HG02642 (cell line): ENCODE measurements around the gene PTPRK.
"Not testable (repeated sequence)": the region's sequence is repeated elsewhere in the genome, so short reads cannot be mapped to it uniquely, and the experiment has no call there.

Source experiments
- ATAC-seq: cut with Tn5 transposase; IDR thresholded peaks from one replicate; pipeline ENCODE4 v1.9.1; 2021; ENCODE audit warnings: mild to moderate bottlenecking; ENCODE audit not compliant: unreplicated experiment, poor library complexity

Gene PTPRK

GRCh38 chr6:128492386-128492785, 28.0 kb downstream of the PTPRK start:
- no peak for ATAC-seq

DNA sequence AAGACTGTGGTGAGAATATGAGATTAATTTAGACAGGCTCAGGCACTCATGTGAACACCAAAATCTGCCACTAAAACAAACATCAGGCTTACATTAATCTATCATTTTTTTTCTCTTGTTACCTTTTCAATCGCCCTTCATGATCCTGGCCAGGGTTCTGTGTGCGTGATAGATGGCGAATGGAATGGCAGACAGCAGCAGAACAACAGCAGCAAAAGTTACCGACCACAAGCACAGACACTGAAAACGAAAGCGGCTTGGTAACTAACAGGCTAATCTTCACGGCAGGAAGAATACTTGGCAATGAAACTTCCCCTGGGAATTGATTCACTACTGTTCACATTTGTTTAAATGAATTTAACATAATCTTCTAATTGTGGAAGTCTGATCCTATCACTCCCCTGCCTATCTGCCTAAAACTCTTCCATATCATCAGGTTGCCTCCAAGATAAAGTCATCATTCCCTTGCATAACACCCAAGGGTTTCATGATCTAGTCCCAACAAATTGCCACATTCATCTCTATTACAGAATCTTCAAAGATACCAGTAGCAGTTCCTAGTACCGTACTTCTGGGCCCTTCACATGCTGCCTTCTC, 28.7 kb downstream of the PTPRK start:
- ATAC-seq: peak; percentile 83

DNA sequence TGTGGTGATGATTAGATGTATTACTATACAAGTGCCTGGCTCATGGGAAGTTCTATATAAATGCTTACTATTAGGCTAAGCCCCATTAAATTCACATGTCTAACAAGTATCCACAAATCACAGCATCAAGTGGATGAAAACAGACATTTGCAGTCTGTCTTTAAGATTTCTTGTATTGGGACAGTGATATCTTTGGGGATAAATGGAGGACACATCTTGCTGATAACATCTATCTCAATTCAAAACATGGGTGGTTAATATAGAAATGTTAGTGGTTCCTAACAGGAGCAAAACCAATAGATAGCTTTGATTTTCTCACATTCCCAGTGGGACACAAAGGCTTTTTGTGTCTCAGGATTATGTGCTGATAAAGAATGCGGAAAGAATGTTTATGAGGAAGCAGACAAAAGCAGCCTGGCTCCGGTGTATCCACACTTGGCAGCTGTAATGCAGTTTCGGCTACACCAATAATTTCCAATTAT, 29.3 kb downstream of the PTPRK start:
- no peak for ATAC-seq

- ATAC-seq: no peak
These were observed 32.7 kb downstream of the PTPRK start for GRCh38 chr6:128487746-128488145.

DNA sequence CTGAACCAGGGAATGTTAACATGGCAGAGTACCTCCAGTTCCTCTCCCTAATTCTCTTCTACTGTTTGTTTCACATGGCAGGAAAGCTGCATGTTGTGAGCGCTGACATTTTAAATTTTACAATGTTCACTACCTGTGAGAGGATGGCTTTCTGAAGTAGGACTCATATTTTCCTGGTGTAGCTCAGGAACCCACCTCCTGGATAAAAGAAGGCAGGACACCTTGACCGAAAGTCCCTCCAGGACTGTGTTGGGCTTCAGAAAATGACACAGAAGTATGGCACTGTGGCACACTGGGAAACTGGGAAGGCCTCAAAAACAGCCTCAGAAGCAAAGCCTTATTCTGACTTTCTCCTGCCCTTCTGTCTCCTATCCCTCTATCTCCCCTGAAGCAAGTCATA, 33.3 kb downstream of the PTPRK start:
- no peak for ATAC-seq

GRCh38 chr6:128486580-128486979, 33.8 kb downstream of the PTPRK start:
- ATAC-seq: not testable (repeated sequence)

- ATAC-seq: no peak
These were observed 36.8 kb downstream of the PTPRK start for GRCh38 chr6:128483472-128484135.

GRCh38 chr6:128482642-128483041, 37.8 kb downstream of the PTPRK start:
- ATAC-seq: no peak

DNA sequence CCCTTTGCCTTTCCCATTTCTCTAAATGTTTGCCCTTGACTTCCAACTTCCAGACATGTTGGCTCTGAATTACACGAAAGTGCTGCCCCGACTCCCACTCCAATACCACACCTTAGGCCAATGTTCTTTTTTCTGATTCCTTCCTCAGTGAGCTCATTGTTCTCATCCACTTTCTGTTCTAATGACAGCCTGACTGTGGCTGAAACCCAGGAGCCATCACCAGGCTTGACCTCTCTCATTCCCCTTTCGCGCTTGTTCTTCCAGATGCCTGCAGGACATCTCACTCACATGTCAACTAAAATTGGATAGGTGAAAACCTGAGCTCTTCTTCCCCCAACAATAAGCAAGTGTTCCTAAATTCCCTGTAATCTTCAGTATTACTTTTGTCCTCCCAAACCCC, 40.4 kb downstream of the PTPRK start:
- no peak for ATAC-seq

- ATAC-seq: no peak
These were observed 41.2 kb downstream of the PTPRK start for GRCh38 chr6:128479048-128479666.

DNA sequence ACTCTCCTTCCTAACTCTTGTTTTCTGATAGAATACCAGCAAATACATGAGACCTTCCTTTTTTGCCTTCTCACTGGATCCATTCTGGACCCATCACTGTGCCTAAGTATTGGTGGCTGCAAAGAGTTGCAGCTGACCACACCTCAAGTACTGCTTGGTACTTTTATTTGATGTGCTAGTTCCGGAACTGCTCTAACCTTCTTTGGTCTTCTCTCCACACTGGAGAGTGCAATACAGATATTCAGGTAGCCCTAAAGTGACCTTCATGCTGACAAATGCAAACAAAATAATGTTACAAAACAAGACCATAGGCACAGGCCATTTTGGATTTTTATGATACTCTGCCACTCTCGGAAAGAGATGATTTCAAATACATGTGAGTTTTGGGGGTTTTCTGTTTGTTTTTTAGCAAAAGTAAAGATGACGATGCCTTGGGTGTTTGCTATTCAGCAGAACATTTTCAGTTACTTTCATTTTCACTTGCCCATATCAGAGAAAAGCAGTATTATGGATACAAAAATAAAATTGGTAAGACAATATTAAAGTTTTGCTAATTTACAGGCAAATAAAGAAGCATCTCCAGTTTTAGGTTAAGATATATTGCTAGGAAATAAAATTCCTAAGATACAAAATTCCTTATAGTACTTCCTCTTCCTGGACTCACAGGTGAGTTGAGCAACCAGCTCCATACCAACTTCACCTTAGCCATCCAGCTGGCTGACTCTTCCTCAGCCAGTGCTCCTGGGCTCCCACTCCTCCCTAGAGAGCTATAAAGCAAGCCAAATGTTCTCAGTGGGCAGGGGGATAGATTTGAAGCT, 42.0 kb downstream of the PTPRK start:
- ATAC-seq: no peak

GRCh38 chr6:128474933-128475332, 45.5 kb downstream of the PTPRK start:
- no peak for ATAC-seq

GRCh38 chr6:128474481-128474880, 45.9 kb downstream of the PTPRK start:
- ATAC-seq: no peak

GRCh38 chr6:128471907-128472306, 48.5 kb downstream of the PTPRK start:
- ATAC-seq: no peak

DNA sequence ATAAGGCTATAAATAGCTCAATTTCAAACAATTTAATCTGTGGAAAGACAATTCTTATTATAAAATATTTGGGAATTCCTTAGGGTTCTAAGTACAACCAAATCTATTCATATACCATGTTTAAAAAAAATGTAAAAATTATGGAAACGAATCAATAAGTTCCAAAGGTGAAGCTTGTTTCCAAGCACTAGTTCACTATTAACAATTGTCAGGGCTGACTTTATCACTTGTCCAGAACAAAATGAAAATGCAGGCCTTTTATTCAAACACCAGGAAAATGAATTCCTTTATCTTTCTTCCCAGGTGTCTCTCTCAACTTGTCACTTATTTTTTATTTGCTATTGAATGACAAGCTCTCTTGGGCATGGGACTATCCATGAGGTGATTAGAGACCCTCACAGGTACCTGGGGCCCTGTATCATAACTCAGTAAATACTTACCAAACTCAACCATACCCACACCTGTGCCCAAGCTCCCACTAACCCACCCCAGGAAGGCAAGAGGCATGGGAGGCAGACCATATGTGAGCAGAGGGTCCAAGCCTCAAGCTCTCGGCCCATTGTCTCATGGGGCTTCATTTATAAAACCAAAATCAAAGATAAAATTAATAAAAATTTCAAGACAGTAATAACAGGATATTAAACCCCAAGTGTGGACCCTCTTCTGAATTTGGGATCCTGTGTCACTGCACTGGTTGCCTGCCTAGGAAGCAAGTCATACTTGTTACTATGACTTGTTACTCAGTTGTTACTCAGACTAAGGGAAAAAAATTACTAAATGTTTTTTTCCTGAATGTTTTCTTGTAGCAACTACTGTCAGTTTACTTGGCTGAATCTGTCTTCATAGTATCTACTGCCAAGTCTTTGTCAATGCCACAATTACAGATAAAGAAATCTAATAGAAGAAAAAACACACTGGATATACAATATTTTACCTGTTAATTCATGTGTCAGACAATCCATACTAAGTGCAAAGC, 54.7 kb downstream of the PTPRK start:
- no peak for ATAC-seq

- ATAC-seq: no peak
These were observed 55.6 kb downstream of the PTPRK start for GRCh38 chr6:128464790-128465189.

DNA sequence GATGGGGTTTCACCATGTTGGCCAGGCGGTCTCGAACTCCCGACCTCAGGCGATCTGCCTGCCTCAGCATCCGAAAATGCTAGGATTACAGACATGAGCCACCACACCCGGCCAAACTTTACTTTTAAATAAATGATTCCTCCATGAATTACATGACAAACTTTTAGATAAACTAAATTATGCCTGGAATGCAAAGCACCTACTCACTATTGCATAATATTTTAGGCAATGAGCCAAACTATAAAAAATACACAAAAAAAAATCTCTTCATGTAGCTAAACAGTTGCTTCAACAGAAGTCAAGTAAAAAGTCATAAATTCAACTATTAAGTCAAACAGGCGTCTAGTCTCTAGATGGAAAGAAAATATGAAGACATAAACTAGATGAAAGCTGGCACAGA, 56.5 kb downstream of the PTPRK start:
- ATAC-seq: no peak

- no peak for ATAC-seq
These were observed 58.9 kb downstream of the PTPRK start for GRCh38 chr6:128461501-128461900.

DNA sequence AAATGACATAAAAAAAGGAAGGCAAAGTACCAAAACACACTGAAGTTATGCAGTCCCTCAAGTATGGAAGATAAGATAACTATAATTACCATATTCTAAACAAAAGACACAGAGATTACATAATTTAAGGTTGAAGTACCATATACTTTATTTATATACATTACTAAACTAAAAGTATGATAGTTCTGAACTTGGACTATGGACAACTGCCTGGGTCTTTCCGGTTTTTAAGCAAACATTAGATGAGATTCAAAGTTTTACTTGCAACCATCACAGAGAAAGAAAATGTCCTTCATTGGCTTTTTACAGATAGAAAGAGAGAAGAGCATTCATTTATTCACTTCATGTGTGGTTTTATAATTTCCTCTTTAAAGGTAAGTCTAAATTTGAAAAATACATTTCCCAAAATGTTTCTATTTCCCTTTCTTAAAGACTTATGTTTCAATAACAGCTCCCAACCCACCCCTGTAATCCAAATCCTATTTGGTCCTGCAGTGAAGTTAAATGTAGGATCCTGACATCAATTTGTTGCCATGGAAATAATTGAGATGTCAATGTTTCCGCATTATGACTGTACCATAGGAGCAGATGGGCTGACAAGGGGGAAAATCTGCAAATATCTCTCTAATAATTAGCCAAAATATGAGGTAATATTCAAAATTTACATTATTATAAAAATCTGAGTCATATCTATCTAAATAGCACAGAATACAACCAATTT, 63.7 kb downstream of the PTPRK start:
- no peak for ATAC-seq
